Measurements from ENCODE around the gene ADAMTS14.

Gene ADAMTS14

DNA sequence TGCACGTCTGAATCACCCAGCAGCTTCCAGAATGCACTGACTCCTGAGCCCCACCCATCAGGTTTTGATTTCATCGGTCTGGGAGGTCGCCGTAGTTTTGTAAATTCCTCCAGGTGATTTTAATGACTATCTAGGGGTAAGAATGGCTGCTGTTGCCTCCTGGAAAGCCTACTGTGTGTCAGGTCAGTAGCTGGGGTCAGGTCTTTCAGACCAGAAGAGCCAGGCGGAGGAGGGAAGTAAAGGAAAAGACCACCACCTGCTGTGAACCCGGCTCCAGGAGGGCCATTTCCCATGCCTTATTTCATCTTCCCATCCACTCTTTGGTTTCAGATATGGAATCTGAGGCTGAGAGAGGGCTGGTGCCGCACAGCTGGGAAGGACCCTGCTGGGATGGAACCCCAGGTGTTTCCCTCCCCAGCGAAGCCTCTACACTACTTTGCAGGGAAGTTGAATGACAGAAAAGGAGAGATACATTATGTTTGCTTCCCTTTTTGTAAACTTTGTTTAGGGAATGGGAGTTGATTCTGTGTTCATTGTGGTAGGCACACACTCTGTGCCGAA, 19.8 kb downstream of the ADAMTS14 start:
- no peak for DNase-seq (ENCODE audit: low read depth in 3 of 3)

DNA sequence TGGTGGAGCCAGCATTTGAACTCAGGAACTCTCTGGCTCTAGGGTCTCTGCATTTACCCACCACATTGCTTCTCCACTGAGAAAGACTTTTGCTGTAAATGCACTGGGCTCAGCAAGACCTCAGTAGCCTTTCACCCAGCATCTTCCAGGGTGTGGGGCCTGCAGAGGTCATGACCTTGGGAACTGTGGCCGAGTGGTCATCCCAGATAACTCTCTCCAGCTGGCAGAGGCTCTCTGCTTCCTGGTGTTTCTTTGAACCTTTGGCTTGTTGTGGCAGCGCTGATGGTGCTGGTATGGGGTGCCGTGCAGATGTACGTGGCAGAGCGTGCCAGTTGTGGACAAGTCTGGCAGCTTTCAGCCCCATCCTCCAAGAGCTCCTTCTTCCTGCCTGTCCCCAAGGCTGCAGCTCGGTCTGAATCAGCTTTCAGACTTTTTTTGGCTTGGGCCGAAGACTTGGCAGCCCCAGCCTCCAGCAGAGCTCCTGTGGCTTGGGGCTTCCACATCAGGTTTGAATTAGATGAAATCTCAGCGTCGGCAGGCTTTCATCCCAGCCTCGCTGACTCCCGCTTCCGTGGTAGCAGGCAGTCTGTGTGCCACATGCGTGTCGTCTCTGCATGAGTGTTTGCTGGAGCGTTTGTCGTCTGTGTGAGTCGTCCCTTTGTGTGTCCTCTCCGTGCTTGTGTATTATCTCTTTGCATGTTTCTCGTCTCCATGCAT, 21.5 kb downstream of the ADAMTS14 start:
- no peak for DNase-seq (ENCODE audit: low read depth in 3 of 3)

DNA sequence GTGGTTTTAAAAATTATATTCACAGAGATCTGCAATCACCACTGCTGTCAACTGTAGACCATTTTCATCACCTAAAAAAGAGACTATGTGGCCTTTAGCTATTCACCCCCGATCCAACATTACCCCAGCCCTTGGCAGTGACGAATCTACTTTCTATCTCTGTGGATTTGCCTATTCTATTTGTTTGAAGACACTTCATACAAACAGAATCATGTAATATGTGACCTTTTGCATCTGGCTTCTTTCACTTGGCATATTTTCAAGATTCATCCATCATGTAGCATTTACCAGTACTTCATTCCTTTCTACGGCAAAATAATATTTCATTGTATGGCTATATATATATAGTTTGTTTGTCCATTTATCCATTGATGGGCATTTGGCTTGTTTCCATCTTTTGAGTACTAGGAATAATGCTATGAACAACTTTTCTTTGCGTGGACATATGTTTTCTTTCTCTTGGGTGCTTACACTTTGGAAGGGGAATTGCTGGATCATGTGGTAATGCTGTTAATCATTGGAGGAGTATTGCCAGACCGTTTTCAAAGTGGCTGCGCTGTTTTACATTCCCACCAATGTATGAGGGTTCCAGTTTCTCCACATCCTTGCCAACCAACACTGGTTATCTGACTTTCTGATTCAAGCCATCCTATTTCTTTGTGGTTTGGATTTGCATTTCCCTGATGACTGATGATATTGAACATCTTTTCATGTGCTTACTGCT, 22.3 kb downstream of the ADAMTS14 start:
- no peak for DNase-seq (ENCODE audit: low read depth in 3 of 3)

DNA sequence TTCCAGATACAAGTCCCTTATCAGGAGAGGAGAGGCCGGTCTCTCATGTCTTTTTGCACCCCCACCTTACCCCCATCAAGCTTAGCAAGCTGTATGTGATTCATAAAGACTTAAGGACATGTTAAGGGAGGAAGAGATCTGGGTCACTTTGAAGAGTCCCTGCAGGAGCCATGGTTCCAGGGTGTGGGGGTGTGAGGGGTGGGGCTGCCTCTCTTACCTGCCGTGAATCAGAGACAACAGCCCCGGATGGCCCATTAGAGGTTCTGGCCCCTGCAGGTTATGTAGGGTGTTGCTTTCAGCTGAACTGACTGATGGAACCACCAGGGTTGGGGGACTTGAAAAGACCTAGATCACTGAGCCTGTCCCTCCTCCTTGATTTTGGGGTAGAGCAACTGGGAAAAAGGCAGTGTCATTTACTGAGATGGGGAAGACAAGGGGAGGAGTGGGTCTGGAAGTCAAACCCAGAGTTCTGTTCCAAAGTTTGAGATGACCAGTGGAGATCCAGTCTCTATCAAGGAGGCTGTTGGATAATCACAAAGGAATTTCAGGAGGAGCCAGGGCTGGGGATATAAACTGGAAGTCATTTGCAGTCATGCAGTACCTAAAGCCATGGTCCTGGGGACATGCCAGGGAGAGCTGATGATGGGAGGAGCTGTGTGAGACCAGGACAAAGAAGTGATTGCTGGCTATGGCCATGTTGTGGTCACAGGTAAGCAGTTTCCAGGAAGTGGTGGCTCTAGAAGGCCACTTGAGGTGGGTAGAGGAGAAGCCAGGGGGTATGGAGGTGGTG, 23.1 kb downstream of the ADAMTS14 start:
- no peak for DNase-seq (ENCODE audit: low read depth in 3 of 3)

DNA sequence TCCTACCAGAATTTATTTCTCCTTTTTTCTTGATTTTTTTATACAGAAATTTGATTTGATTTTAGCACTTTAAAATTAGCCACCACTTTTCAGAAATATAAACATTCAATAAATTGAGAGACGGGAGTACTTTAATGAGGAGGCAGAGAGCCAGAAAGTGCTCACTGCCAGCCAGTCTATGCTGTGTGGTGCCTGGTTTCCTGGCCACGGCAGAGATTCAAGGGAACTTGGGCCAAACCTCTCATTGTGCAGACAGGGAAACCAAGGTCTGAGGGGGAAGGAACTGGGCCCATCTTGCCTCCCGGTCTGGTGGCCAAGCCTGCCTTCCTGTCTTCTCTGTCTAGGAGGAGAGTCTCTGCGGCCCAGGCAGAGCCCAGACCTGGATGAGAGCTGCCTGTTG, 25.9 kb downstream of the ADAMTS14 start:
- DNase-seq (ENCODE audit: low read depth in 3 of 3) = no peak

DNA sequence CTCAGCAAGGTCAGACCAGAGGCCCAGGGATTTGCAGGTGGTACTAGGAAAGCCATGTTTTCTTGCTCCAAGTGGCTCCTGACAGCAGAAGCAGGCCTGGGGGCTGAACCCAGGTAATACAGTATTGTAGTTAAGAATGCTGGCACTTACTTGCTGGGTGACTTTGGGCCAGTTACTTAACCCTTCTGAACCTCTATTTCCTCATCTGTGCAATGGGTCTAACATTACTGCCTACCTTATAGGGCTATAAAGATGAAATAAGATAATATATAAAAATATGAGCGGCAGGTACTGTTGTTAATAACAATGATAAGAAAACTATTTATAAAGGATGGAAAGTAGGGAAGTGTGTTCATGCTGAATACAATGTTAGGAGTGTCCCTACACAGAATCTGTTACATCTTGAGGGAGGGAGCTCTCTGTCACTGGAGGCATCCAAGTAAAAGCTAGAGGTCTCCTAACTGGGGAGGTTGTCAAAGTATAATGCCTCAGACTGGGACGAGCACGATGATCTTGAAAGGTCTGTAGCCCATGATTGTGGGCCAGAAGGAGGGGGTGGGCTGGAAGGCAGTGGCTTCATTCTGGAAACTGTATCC, 26.9 kb downstream of the ADAMTS14 start:
- no peak for DNase-seq (ENCODE audit: low read depth in 3 of 3)

DNA sequence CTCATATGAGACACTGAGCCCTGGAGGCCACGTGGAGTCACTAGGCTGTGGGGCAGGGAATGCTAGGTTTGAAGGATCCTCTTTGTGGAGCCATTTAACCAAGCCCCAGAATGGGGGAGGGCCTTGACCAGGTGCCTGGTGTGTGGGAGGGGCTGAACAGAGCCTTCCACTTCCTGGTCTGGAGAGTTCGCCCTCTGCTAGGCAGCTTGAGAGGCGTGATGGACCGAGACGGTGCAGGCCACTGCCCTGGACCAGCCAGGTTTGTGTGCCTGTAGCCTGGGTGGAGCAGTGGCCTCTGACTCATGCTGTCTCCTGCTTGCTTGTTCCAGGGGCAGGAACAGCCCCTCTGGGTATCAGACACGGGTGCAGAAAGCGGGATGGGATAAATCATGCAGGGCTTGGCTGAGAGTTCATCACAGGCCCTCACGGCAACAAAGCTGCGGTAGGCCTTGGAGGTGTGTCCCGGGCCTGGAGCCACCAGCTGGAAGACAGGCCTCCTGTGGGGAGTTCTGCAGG, 27.4 kb downstream of the ADAMTS14 start:
- no peak for DNase-seq (ENCODE audit: low read depth in 3 of 3)

DNA sequence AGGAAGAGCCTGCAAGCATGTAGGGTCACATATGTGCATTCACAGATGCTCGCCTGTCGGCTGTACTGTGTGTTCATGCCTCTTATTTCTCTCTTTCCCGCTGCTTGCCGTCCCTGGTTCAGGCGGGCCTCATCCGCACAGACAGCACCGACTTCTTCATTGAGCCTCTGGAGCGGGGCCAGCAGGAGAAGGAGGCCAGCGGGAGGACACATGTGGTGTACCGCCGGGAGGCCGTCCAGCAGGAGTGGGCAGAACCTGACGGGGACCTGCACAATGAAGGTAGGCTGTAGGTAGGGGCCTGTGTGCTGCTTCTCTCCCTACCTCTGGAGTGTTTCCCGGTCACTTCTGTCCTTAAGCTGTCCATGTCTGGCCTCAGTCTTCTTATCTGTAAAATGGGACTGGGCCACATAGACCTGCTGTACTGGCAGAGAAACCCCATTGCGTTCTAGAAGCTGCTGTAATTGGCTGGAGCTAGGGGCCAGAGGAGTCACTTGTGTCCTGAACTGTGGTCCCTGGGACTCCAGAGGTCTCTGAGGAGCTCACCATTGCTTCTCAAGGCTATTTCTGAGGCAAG, 30.0 kb downstream of the ADAMTS14 start:
- DNase-seq (ENCODE audit: low read depth in 3 of 3) = no peak

DNA sequence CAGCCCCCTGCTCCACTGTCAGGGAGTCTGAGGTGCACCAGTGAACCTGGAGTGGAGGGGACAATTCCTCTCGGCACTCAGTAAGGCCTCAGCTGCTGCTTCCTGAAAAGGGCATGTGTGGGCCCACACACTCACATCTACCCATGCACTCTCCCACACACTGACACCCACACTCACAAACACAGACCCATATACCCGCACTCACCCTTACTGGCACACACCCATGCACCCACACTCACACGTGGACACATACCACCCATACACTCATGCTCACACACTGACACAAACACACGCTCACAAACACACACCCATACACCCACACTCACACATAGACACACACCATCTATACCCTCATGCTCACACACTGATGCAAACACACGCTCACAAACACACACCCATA, 31.9 kb downstream of the ADAMTS14 start:
- no peak for DNase-seq (ENCODE audit: low read depth in 3 of 3)

DNA sequence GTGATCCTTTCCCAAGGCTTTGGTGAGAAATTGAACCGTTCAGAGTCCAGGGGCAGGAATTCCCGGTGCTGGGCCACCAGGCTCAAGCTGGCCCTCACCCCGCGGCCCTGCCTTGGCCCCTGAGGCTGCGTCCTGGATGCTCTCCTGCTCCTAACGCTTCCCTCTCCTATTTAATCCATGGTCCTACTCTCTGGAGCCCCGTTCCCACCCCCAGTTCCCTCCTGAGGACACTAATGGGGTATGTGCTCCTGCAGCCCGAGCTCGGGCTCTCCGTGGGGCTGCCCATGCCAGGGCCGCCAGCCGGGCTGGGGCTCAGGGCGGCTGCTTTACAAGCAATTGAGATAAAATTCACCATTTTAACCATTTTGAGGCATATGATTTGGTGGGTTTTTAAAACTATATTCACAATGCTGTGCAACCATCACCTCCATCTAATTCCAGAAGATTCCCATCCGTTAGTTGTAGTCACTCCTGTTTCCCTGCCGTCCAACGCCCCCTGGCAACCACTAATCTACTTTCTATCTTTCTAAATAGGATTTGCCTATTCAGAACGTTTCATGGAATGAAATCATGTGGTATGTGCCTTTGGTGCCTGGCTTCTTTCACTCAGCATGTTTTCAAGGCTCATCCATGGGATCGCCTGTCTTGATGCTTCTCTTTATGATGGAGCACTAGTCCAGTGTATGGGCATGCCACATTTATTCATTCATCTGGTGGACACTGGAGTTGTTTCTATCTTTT, 33.0 kb downstream of the ADAMTS14 start:
- no peak for DNase-seq (ENCODE audit: low read depth in 3 of 3)

DNA sequence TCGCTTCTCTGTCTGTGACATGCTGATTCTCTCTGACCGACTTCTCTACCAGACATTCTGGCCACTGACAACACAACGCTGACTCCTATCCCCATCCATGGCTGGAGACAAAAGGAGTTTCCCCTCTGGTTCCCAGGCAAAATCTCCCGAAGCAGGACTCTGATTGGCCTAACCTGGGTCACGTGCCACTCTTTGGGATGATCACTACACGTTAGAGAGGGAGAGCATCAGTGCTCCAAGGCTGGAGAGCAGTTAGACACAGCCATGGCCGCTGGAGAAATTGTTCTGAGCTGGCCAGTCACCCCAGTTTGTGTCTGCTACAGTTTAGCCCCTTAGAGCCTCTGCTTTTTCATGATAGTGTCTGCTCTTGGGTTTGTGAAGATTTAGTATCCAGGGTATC, 38.9 kb downstream of the ADAMTS14 start:
- no peak for DNase-seq (ENCODE audit: low read depth in 3 of 3)

DNA sequence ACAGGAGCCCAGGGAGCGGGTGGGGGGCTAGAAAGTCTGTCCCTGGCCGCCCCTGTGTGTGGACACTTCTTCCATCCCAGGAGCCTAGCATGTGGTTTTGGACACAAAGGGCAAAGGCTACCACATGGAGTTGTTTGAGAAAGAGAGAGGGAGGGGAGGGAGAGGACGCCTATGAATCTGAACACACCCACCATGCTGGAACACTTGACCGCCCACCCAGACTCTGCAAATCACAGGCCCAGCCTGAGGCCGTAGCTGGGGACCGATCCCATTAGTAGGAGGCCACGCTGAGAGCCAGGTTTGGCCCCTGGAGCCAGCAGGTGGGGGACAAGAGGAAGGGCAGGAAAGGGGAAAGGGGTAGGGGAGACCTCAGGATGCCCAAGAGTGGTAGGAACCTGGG, 39.6 kb downstream of the ADAMTS14 start:
- no peak for DNase-seq (ENCODE audit: low read depth in 3 of 3)

DNA sequence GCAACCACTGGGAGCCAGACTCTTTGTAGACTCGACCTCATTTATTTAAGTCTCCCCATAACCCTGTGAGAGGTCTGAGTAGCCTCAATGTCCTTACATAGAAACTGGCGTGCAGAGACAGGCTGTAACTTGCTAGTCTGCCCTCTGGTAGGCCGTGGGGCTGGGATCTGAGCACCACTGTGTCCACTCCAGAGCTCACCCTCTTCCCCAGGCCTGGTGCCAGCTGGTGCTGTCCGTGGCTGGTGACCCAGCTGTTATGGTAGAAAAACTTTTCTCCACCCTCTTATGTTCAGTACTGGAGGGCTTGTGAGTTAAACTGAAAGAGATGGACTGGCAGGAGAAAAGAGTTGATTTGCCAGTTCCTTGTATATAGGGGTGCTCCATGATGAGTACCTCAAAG, 41.9 kb downstream of the ADAMTS14 start:
- no peak for DNase-seq (ENCODE audit: low read depth in 3 of 3)

DNA sequence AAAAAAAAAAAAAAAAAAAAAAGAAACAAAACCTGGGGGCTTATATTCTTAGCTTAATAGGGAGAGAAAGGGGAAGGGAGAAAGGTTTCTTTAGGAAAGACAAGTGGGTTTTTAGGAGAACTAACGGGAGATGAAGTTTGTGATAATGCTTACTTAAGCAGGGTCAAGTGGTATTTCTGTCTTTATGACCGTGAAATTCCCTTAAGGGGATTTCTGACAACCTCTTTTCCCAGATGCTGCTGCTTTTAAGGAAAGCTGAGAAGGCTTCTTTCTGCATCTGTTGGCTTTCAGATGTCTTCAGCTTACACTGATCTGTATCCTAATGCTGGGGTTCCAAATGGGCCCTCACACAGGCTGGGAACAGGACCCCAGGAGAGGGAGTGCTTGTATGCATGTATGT, 42.6 kb downstream of the ADAMTS14 start:
- DNase-seq (ENCODE audit: low read depth in 3 of 3) = no peak

DNA sequence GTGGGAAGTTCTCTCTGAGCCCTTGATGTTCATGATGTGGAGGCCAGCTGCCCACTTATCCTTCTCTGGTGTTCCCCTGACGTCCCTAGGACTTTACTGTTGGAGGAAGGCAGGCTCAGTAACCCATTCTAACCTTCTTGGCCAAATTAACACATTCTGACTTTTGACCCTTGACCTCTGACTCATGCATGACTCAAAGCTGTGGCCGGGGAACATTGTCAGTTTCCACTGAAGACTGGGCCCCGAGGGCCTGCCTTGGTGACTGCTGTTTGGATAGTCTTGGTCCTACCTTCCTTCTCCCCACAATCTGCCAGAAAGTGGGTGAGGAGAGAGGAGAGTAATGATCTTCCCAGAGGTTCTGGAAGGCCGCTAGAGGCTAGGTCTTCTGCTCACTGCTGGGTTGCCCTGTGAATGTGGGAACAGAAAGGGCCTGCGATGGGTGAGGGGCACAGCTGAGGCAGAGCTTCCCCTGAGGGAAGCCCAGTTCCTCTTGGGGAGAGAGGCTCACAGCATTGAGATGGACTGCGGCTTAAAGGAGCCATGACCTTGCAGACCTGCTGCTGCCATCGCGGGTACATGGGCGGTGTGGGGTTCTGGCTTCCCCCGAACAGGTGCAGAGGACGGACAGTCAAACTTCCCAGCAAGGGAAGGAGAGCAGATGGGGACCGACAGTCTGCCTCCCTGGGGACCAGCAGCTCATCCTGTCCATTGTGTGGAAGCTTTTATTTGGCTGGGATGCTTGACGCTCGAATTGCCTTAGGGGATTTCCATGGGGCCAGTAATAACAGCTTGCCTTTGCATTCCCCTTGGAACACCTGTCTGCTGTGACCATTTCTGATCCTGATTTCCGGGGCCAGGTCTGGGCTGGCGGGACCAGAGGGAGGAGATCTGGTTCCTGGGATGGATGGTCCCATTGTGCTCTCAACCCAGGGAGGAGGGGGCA, 43.8 kb downstream of the ADAMTS14 start:
- no peak for DNase-seq (ENCODE audit: low read depth in 3 of 3)

DNA sequence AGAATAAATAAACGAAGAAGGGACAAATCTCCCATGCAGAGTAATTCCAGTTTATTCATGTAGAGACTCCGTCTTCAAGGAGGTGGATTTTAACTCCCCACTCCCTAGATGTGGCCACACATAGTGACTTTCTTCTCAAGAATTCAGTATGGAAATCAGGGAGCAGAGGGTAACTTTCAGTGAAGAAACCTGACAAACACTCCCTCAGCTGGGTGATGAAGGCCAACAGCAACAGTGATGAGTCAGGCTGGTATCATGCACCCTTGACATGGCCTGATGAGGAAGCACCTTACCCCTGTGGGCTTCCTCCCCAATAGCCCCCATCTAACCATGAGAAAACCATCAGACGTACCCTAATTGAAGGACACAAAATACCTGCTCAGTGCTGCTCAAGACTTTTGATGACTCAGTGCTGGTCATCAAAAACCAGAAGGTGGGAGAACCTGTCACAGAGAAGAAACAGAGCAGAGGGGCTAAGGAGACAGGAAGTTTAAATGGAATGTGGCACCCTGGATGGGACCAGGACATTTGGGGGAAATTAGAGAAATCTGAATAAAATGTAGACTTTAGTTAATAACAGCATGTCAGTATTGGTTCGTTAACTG, 50.6 kb downstream of the ADAMTS14 start:
- no peak for DNase-seq (ENCODE audit: low read depth in 3 of 3)

DNA sequence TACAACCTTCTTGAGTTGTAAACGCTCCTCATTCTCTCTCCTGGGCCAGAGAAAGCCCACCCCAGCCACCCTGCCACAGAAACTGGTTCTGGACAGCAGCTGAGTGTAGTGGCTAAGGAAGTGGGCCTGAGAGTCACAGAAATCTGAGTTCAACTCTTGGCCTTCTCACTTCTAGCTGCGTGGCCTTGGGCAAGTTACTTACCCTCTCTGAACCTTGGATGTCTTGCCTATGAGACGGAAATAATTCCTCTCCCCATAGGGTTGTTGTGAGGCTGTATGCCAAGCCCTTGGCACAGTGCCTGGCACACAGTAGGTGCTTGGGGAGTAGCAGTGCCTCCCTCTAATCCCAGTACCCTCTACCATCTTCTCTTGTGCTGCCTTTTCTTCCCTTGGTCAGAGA, 51.5 kb downstream of the ADAMTS14 start:
- no peak for DNase-seq (ENCODE audit: low read depth in 3 of 3)

DNA sequence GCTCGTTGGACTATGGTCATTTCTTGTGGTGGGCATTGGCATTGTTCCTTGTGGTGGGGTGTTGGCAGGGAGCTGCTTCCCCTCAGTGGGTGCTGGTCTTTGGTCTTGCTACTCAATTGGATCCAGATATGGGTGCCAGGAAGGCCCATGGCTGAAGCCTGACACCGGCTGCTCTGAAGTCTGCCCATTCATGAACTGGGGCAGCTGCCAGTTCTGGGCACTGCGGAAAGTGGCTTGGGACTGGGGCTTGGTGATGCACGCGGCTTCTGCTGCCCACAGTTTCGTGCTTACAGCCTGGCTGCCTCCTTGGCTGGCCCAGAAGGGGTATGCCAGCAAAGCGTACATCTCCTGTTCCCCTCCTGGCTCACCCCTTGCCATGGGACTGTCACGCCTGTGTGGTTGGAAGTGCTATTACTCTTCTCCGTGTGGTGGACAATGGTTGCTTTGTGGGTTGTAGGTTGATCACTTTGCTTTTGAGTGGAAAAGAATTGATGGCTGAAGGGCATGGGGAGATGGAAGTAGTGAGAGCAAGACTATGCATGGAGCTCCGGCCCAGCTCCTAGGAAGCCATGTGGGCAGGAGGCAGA, 54.7 kb downstream of the ADAMTS14 start:
- DNase-seq (ENCODE audit: low read depth in 3 of 3) = no peak

DNA sequence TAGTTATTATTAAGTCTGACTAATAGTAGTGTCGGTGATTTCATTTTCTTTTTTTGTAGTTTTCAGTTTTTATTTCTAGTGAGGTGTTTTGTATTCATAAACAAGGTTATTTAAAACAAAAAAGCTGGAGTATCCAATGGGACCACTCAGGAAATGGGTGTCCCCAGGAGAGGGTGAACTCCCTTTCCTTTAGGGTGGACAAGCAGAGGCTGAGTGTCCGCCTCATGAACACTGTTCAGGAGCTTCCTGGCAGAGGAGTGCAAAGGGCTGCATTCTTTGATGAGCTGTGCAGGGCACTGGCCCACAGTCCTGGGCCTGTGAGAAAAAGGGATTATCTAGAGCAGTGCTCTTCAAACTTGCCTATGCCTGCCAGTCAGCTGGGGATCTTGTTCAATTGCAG, 56.0 kb downstream of the ADAMTS14 start:
- no peak for DNase-seq (ENCODE audit: low read depth in 3 of 3)
